ENCODE data around the gene EIF5A.

DNA sequence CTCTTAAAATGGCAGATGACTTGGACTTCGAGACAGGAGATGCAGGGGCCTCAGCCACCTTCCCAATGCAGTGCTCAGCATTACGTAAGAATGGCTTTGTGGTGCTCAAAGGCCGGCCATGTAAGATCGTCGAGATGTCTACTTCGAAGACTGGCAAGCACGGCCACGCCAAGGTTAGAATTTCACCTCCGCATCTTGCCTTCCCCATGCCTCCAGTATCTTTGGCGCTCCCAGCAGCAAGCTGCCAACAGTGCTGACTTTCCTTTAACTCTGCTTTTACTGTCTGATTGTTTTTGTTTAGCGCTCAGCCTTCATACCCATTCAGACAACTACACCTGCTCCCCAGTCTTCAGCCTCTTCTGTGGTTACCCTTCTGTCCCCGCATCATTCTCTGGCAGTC is 2.2 kb downstream of the EIF5A start:
- TF ChIP-seq, protein P1, sequence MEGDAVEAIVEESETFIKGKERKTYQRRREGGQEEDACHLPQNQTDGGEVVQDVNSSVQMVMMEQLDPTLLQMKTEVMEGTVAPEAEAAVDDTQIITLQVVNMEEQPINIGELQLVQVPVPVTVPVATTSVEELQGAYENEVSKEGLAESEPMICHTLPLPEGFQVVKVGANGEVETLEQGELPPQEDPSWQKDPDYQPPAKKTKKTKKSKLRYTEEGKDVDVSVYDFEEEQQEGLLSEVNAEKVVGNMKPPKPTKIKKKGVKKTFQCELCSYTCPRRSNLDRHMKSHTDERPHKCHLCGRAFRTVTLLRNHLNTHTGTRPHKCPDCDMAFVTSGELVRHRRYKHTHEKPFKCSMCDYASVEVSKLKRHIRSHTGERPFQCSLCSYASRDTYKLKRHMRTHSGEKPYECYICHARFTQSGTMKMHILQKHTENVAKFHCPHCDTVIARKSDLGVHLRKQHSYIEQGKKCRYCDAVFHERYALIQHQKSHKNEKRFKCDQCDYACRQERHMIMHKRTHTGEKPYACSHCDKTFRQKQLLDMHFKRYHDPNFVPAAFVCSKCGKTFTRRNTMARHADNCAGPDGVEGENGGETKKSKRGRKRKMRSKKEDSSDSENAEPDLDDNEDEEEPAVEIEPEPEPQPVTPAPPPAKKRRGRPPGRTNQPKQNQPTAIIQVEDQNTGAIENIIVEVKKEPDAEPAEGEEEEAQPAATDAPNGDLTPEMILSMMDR (IDR thresholded peaks at IDR 0.05 in 2 of 3, conservative IDR thresholded peaks at IDR 0.05 in 1 of 3; ENCODE audit: borderline replicate concordance in 1 of 3, insufficient read depth in 1 of 3, low read depth in 2 of 3, low read length in 2 of 3), result no peak
- no peak for TF ChIP-seq EZH2phosphoT487 (IDR thresholded peaks at IDR 0.05; ENCODE audit: borderline replicate concordance)
- no peak for TF ChIP-seq EZH2 (IDR thresholded peaks at IDR 0.05)
- TF ChIP-seq JUND (IDR thresholded peaks at IDR 0.05), result no peak
- TF ChIP-seq CEBPB (IDR thresholded peaks at IDR 0.05; ENCODE audit: low read depth), result no peak
- no peak for TF ChIP-seq POLR2A (IDR thresholded peaks at IDR 0.05; ENCODE audit: borderline replicate concordance, extremely low read depth, insufficient read depth, insufficient read length)
- no peak for TF ChIP-seq MAX (IDR thresholded peaks at IDR 0.05)
- TF ChIP-seq POLR2AphosphoS5 (IDR thresholded peaks at IDR 0.05; ENCODE audit: low read depth, low read length), result no peak
- TF ChIP-seq, protein P2, sequence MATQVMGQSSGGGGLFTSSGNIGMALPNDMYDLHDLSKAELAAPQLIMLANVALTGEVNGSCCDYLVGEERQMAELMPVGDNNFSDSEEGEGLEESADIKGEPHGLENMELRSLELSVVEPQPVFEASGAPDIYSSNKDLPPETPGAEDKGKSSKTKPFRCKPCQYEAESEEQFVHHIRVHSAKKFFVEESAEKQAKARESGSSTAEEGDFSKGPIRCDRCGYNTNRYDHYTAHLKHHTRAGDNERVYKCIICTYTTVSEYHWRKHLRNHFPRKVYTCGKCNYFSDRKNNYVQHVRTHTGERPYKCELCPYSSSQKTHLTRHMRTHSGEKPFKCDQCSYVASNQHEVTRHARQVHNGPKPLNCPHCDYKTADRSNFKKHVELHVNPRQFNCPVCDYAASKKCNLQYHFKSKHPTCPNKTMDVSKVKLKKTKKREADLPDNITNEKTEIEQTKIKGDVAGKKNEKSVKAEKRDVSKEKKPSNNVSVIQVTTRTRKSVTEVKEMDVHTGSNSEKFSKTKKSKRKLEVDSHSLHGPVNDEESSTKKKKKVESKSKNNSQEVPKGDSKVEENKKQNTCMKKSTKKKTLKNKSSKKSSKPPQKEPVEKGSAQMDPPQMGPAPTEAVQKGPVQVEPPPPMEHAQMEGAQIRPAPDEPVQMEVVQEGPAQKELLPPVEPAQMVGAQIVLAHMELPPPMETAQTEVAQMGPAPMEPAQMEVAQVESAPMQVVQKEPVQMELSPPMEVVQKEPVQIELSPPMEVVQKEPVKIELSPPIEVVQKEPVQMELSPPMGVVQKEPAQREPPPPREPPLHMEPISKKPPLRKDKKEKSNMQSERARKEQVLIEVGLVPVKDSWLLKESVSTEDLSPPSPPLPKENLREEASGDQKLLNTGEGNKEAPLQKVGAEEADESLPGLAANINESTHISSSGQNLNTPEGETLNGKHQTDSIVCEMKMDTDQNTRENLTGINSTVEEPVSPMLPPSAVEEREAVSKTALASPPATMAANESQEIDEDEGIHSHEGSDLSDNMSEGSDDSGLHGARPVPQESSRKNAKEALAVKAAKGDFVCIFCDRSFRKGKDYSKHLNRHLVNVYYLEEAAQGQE (IDR thresholded peaks at IDR 0.05; ENCODE audit: low read depth), result no peak
- no peak for TF ChIP-seq SRF (IDR thresholded peaks at IDR 0.05; ENCODE audit: low read depth)
- TF ChIP-seq ELF1 (IDR thresholded peaks at IDR 0.05; ENCODE audit: borderline replicate concordance, low read depth), result no peak

All from HCT116 (cell line).